GM12878 (cell line): Measurements from ENCODE around the gene SLC35G1. TPM values are rescaled to one million over a fixed set of nuclear protein-coding genes. Genes with fewer than 3 reads are reported as not detected.

Experiments used
- CBFB ChIP-seq: IDR thresholded peaks from 2 replicates; pipeline ENCODE4 v1.6.1; 2016; ENCODE audit warnings: antibody characterized with exemption, low read depth
- CUX1 ChIP-seq: IDR thresholded peaks from 2 replicates; pipeline ENCODE4 v1.6.1; 2012; ENCODE audit warnings: improper control_type of control experiment, low read depth, low read length; ENCODE audit not compliant: insufficient replicate concordance
- FOS ChIP-seq: IDR thresholded peaks from 3 replicates; pipeline ENCODE4 v1.6.1; 2011; ENCODE audit warnings: borderline replicate concordance; ENCODE audit not compliant: insufficient read length; ENCODE audit errors: extremely low read depth
- JUND ChIP-seq: IDR thresholded peaks from 2 replicates; pipeline ENCODE4 v1.6.1; 2012; ENCODE audit warnings: low read depth, mild to moderate bottlenecking, low read length, improper control_type of control experiment, moderate library complexity
- MEF2A ChIP-seq: IDR thresholded peaks from 2 replicates; pipeline ENCODE4 v1.6.1; 2011; ENCODE audit warnings: low read depth, mild to moderate bottlenecking, low read length, moderate library complexity; ENCODE audit not compliant: insufficient read depth
- NBN ChIP-seq: fragments of 450-650 bp; IDR thresholded peaks from 2 replicates; pipeline ENCODE4 v1.6.1; 2016
- NR2C2 ChIP-seq: IDR thresholded peaks from 2 replicates; pipeline ENCODE4 v1.6.1; 2011; ENCODE audit warnings: borderline replicate concordance, low read depth; ENCODE audit not compliant: control insufficient read depth, insufficient read length
- PAX8 ChIP-seq: fragments of 450-650 bp; IDR thresholded peaks from 2 replicates; pipeline ENCODE4 v1.6.1; 2017; ENCODE audit warnings: mild to moderate bottlenecking, moderate library complexity
- POU2F2 ChIP-seq: IDR thresholded peaks from 3 replicates; pipeline ENCODE4 v1.6.1; 2011; ENCODE audit warnings: low read depth, mild to moderate bottlenecking, low read length, borderline replicate concordance
- SP1 ChIP-seq: IDR thresholded peaks from one replicate; pipeline ENCODE4 v1.6.1; 2011; ENCODE audit warnings: low read depth, low read length
- ZZZ3 ChIP-seq: IDR thresholded peaks from 2 replicates; pipeline ENCODE4 v1.6.1; 2011; ENCODE audit warnings: low read depth; ENCODE audit not compliant: control insufficient read depth, insufficient read length
- polyA plus RNA-seq, 11 experiments: library from polyadenylated mRNA; depleted of rRNA in 4 of 11; unstranded in 6 of 11; stranded (reverse) in 5 of 11; fragments of >200 nt; fragmentation: Nextera tagmentation in 4 of 11; fragmentation: Illumina TruSeq in 1 of 11; extraction: Ambion mirVana in 4 of 11; extraction: Trizol in 1 of 11; gene quantifications; 1 replicate in 1 of 11; 2 replicates in 10 of 11; pipeline versions ENCODE4 v1.2.1 to v1.2.3, GENCODE V29; 2011 to 2016; ENCODE audit warnings: inconsistent platforms in 2 of 11, missing spikeins in 2 of 11, low read depth in 1 of 11
- total RNA-seq, 4 experiments: library from RNA; depleted of rRNA in 3 of 4; stranded (reverse); fragments of >200 nt in 3 of 4; fragmentation: Illumina TruSeq in 1 of 4; extraction: Trizol in 1 of 4; gene quantifications; 2 replicates each; pipeline versions ENCODE4 v1.2.1 to v1.2.3, GENCODE V29; 2013 to 2021

Gene SLC35G1
- total and polyA plus RNA-seq, 10 of the 15 experiments (the other 5 are each of a cell fraction or from before 2014, with no cell fraction given) = 1.7 to 8.8 (median 6.7) TPM

GRCh38 chr10:93852476-93853095, 41.2 kb upstream of the SLC35G1 start (continued):
- TF ChIP-seq SP1 (no peak), CBFB (no peak), NBN (no peak), POU2F2 (no peak), CUX1 (no peak), ZZZ3 (no peak), PAX8 (no peak), FOS (no peak), MEF2A (no peak), JUND (no peak), NR2C2 (no peak)
